H9 (cell line): ENCODE measurements around the gene PRR33. TPM values are rescaled to one million over a fixed set of nuclear protein-coding genes. Genes with fewer than 3 reads are reported as not detected.
"Not testable (repeated sequence)": the region's sequence is repeated elsewhere in the genome, so short reads cannot be mapped to it uniquely, and the experiment has no call there.

Experiments
- DNase-seq: peaks from one replicate; pipeline ENCODE4 v3.0.0-alpha.2; 2017
- H2AFZ ChIP-seq: one replicate; pipeline ENCODE4 v1.6.1; 2013; ENCODE audit warnings: mild to moderate bottlenecking, low read length, control low read depth, moderate library complexity
- H2AK5ac ChIP-seq: 2 replicates; pipeline ENCODE4 v1.6.1; 2013; ENCODE audit warnings: low read length, control low read depth, mixed read lengths; ENCODE audit not compliant: insufficient read length
- H2BK120ac ChIP-seq: one replicate; pipeline ENCODE4 v1.6.1; 2013; ENCODE audit warnings: low read depth, mild to moderate bottlenecking, low read length, control low read depth, inconsistent platforms; ENCODE audit not compliant: poor library complexity, severe bottlenecking
- H2BK12ac ChIP-seq: 2 replicates; pipeline ENCODE4 v1.6.1; 2013; ENCODE audit warnings: low read length, control low read depth, mixed read lengths, low read depth; ENCODE audit not compliant: insufficient read length
- H2BK15ac ChIP-seq: 2 replicates; pipeline ENCODE4 v1.6.1; 2013; ENCODE audit warnings: low read depth, low read length, control low read depth
- H2BK20ac ChIP-seq: one replicate; pipeline ENCODE4 v1.6.1; 2013; ENCODE audit warnings: low read depth, mild to moderate bottlenecking, low read length, control low read depth, inconsistent platforms; ENCODE audit not compliant: poor library complexity, severe bottlenecking
- H2BK5ac ChIP-seq: 2 replicates; pipeline ENCODE4 v1.6.1; 2013; ENCODE audit warnings: low read length, control low read depth, mixed read lengths; ENCODE audit not compliant: insufficient read length
- H3K14ac ChIP-seq: 2 replicates; pipeline ENCODE4 v1.6.1; 2013; ENCODE audit warnings: low read length, control low read depth; ENCODE audit not compliant: insufficient read depth
- H3K18ac ChIP-seq: 2 replicates; pipeline ENCODE4 v1.6.1; 2013; ENCODE audit warnings: low read depth, mild to moderate bottlenecking, mixed read lengths, low read length, control low read depth; ENCODE audit not compliant: insufficient read length
- H3K23ac ChIP-seq: 2 replicates; pipeline ENCODE4 v1.6.1; 2013; ENCODE audit warnings: low read length, control low read depth, mixed read lengths, low read depth; ENCODE audit not compliant: insufficient read length
- H3K23me2 ChIP-seq: 2 replicates; pipeline ENCODE4 v1.6.1; 2013; ENCODE audit warnings: low read depth, mild to moderate bottlenecking, mixed read lengths, low read length, control low read depth; ENCODE audit not compliant: insufficient read length, poor library complexity, severe bottlenecking
- H3K27ac ChIP-seq: 2 replicates; pipeline ENCODE4 v1.5.1; 2013; ENCODE audit warnings: low read length, control low read depth, mixed read lengths, low read depth; ENCODE audit not compliant: insufficient read length
- H3K27me3 ChIP-seq: 2 replicates; pipeline ENCODE4 v1.6.1; 2013; ENCODE audit warnings: low read length, control low read depth, inconsistent platforms; ENCODE audit not compliant: insufficient read depth
- H3K4ac ChIP-seq: 2 replicates; pipeline ENCODE4 v1.6.1; 2013; ENCODE audit warnings: low read depth, mild to moderate bottlenecking, control low read depth, inconsistent platforms, low read length, moderate library complexity
- H3K4me1 ChIP-seq: 2 replicates; pipeline ENCODE4 v1.6.1; 2013; ENCODE audit warnings: low read length, control low read depth, inconsistent platforms; ENCODE audit not compliant: insufficient read depth
- H3K4me2 ChIP-seq: 2 replicates; pipeline ENCODE4 v1.6.1; 2013; ENCODE audit warnings: low read length, control low read depth, mixed read lengths; ENCODE audit not compliant: insufficient read length, insufficient read depth
- H3K56ac ChIP-seq: 2 replicates; pipeline ENCODE4 v1.6.1; 2013; ENCODE audit warnings: low read depth, mild to moderate bottlenecking, mixed read lengths, low read length, control low read depth; ENCODE audit not compliant: insufficient read length
- H3K79me1 ChIP-seq: 2 replicates; pipeline ENCODE4 v1.6.1; 2013; ENCODE audit warnings: low read depth, mild to moderate bottlenecking, moderate library complexity, low read length, control low read depth, inconsistent platforms; ENCODE audit not compliant: insufficient read depth, poor library complexity, severe bottlenecking
- H3K79me2 ChIP-seq: 2 replicates; pipeline ENCODE4 v1.6.1; 2013; ENCODE audit warnings: low read length, control low read depth, inconsistent platforms; ENCODE audit not compliant: insufficient read depth
- H3K9ac ChIP-seq: 2 replicates; pipeline ENCODE4 v1.6.1; 2013; ENCODE audit warnings: low read length, control low read depth, mixed read lengths; ENCODE audit not compliant: insufficient read length; ENCODE audit errors: extremely low read depth
- H3K9me3 ChIP-seq: one replicate; pipeline ENCODE4 v1.6.1; 2013; ENCODE audit warnings: low read depth, low read length, inconsistent platforms; ENCODE audit not compliant: control insufficient read depth
- H3T11ph ChIP-seq: one replicate; pipeline ENCODE4 v1.6.1; 2013; ENCODE audit warnings: mild to moderate bottlenecking, low read length, control low read depth, inconsistent platforms
- H4K20me1 ChIP-seq: one replicate; pipeline ENCODE4 v1.6.1; 2013; ENCODE audit not compliant: control insufficient read depth, insufficient read length, insufficient read depth
- H4K5ac ChIP-seq: 2 replicates; pipeline ENCODE4 v1.6.1; 2013; ENCODE audit warnings: low read depth, mild to moderate bottlenecking, mixed read lengths, low read length, control low read depth; ENCODE audit not compliant: insufficient read length
- H4K8ac ChIP-seq: replicated peaks from 2 replicates; pipeline ENCODE4 v1.6.1; 2013; ENCODE audit warnings: low read length, control low read depth, mixed read lengths, low read depth; ENCODE audit not compliant: insufficient read length
- H4K91ac ChIP-seq: 2 replicates; pipeline ENCODE4 v1.6.1; 2013; ENCODE audit warnings: low read depth, mild to moderate bottlenecking, moderate library complexity, mixed read lengths, low read length, control low read depth; ENCODE audit not compliant: insufficient read length
- H3K27ac Mint-ChIP-seq, 3 experiments: 2 replicates in 2 of 3; 3 replicates in 1 of 3; pipeline ENCODE4 v1.8.0; 2020 to 2021; ENCODE audit warnings: mixed read lengths in 3 of 3, mild to moderate bottlenecking in 1 of 3, moderate library complexity in 1 of 3
- H3K27me3 Mint-ChIP-seq: 2 replicates; pipeline ENCODE4 v1.8.0; 2021; ENCODE audit warnings: low read depth, mild to moderate bottlenecking, moderate library complexity, mixed read lengths
- H3K36me3 Mint-ChIP-seq, 3 experiments: 2 replicates in 2 of 3; 3 replicates in 1 of 3; pipeline ENCODE4 v1.8.0; 2020 to 2021; ENCODE audit warnings: low read depth in 3 of 3, mixed read lengths in 3 of 3; ENCODE audit not compliant: insufficient read depth in 1 of 3
- H3K4me1 Mint-ChIP-seq, 2 experiments: 2 replicates each; pipeline ENCODE4 v1.8.0; 2020; ENCODE audit warnings: mixed read lengths in 2 of 2
- H3K4me3 Mint-ChIP-seq, 2 experiments: 2 replicates in 1 of 2; 3 replicates in 1 of 2; pipeline ENCODE4 v1.8.0; 2020 to 2021; ENCODE audit warnings: mild to moderate bottlenecking in 2 of 2, mixed read lengths in 2 of 2, moderate library complexity in 1 of 2
- H3K9me3 Mint-ChIP-seq, 2 experiments: 2 replicates in 1 of 2; 3 replicates in 1 of 2; pipeline ENCODE4 v1.8.0; 2020; ENCODE audit warnings: mild to moderate bottlenecking in 2 of 2, mixed read lengths in 2 of 2, moderate library complexity in 1 of 2
- CTCF ChIP-seq: fragments of 200-600 bp; sonication (generic); conservative IDR thresholded peaks from 3 replicates; pipeline ENCODE4 v1.8.0; 2021; ENCODE audit warnings: antibody characterized with exemption, mild to moderate bottlenecking
- WGBS: extraction: QIAGEN DNeasy Blood & Tissue Kit; methylation state at CpG from one replicate; pipeline ENCODE4 v1.1.7; 2013; ENCODE audit warnings: missing lambda C conversion rate, low lambda C conversion rate, mixed read lengths; ENCODE audit not compliant: insufficient read length; ENCODE audit errors: extremely low coverage; 5-methylcytosine and 5-hydroxymethylcytosine counted together
- long read RNA-seq: library from polyadenylated mRNA; unstranded; transcript quantifications from one replicate; pipeline ENCODE4 v2.0.0, GENCODE V29; 2020
- total RNA-seq: library from RNA; stranded (reverse); gene quantifications from 2 replicates; pipeline ENCODE4 v1.2.1, GENCODE V29; 2021

PRR33 gene
- not detected in 2 replicates for total RNA-seq
- long read RNA-seq: 0 reads

- Histone ChIP-seq H3K27ac (no peak within 1 kb of the TSS), H3K18ac (no peak within 1 kb of the TSS), H3K56ac (no peak within 1 kb of the TSS), H2AK5ac (no peak within 1 kb of the TSS), H3K9me3 (no peaks in the 10 kb centered on the region), H2BK12ac (no peak within 1 kb of the TSS), H2BK20ac (no peak within 1 kb of the TSS), H4K20me1 (no peaks in the 10 kb centered on the region), H4K91ac (no peak within 1 kb of the TSS), H3K4me2 (no peak within 1 kb of the TSS), H3K79me2 (no peaks in the 10 kb centered on the region), H3K4me1 (no peaks in the 10 kb centered on the region), H3K4ac (no peak within 1 kb of the TSS), H4K8ac (no peak within 1 kb of the TSS), H3K27me3 (no peaks in the 10 kb centered on the region), H4K5ac (no peak within 1 kb of the TSS), H3K79me1 (no peaks in the 10 kb centered on the region), H3T11ph (no peak within 1 kb of the TSS), H3K23ac (no peak within 1 kb of the TSS), H3K23me2 (no peaks in the 10 kb centered on the region), H2BK5ac (no peak within 1 kb of the TSS), H3K9ac (no peak within 1 kb of the TSS), H2BK15ac (no peak within 1 kb of the TSS), H3K14ac (no peak within 1 kb of the TSS; the same call in 1 of the 2 replicates), H2AFZ (no peak within 1 kb of the TSS), H2BK120ac (no peak within 1 kb of the TSS)
- WGBS: no CpG with 5 or more reads among the region's 7 CpGs
- no peak within 1 kb of the TSS for H3K4me3 Mint-ChIP-seq
- DNase-seq: no peak
- H3K9me3 Mint-ChIP-seq: no peaks in the 10 kb centered on the region; a peak in 1 of 5 replicates
- peaks cover 30% of the 10 kb centered on the region for H3K27me3 Mint-ChIP-seq
- no peaks in the 10 kb centered on the region for H3K4me1 Mint-ChIP-seq
- no peak within 1 kb of the TSS for H3K27ac Mint-ChIP-seq
- TF ChIP-seq CTCF: no peak
- no peaks in the 10 kb centered on the region for H3K36me3 Mint-ChIP-seq
These were observed at the start of gene PRR33 for GRCh38 chr11:1891831-1892115. TSS of gene PRR33 (minus strand) at chr11:1891895. CDS start at chr11:1890584, 1,311 bp downstream.

DNA sequence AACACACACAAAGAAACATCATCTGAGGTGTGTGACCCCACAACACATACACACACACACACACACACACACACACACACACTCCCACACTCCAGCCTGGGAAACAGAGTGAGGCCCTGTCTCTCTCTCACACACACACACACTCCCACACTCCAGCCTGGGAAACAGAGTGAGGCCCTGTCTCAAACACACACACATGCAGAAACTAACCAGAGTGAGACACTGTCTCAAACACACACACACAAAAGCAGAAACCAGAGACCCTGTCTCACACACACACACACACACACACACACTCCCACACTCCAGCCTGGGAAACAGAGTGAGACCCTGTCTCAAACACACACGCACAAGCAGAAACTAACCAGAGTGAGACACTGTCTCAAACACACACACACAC lies 48.1 kb upstream of the PRR33 start:
- H3K27ac Mint-ChIP-seq: peak overlapping the region in 2 of 3 experiments; percentile 4 to 44; a peak in 2 of 7 replicates
- not testable (repeated sequence) for H2BK12ac ChIP-seq, H4K91ac ChIP-seq, H3K27me3 ChIP-seq, H3K9ac ChIP-seq, H3K4me2 ChIP-seq, H3K4me1 ChIP-seq, H3K9me3 ChIP-seq, H3K9me3 Mint-ChIP-seq, H2BK15ac ChIP-seq, H4K20me1 ChIP-seq, H2AK5ac ChIP-seq, H3K56ac ChIP-seq, H3K4me3 Mint-ChIP-seq, H4K8ac ChIP-seq, H3K23me2 ChIP-seq, H3T11ph ChIP-seq, H2AFZ ChIP-seq, H3K27ac ChIP-seq, H3K36me3 Mint-ChIP-seq, H3K79me1 ChIP-seq, H4K5ac ChIP-seq, H3K79me2 ChIP-seq, H3K4ac ChIP-seq, H2BK5ac ChIP-seq, H2BK120ac ChIP-seq, H3K14ac ChIP-seq, H3K18ac ChIP-seq, DNase-seq, H2BK20ac ChIP-seq, H3K23ac ChIP-seq
- peaks cover 0 to 16% of the 10 kb centered on the region in 2 experiments; a peak in 2 of 4 replicates for H3K4me1 Mint-ChIP-seq
- peaks cover 13% of the 10 kb centered on the region for H3K27me3 Mint-ChIP-seq
- no CpG with 5 or more reads among the region's 1 CpG for WGBS
